Measurements from ENCODE around the gene IBA57.

Gene IBA57

DNA sequence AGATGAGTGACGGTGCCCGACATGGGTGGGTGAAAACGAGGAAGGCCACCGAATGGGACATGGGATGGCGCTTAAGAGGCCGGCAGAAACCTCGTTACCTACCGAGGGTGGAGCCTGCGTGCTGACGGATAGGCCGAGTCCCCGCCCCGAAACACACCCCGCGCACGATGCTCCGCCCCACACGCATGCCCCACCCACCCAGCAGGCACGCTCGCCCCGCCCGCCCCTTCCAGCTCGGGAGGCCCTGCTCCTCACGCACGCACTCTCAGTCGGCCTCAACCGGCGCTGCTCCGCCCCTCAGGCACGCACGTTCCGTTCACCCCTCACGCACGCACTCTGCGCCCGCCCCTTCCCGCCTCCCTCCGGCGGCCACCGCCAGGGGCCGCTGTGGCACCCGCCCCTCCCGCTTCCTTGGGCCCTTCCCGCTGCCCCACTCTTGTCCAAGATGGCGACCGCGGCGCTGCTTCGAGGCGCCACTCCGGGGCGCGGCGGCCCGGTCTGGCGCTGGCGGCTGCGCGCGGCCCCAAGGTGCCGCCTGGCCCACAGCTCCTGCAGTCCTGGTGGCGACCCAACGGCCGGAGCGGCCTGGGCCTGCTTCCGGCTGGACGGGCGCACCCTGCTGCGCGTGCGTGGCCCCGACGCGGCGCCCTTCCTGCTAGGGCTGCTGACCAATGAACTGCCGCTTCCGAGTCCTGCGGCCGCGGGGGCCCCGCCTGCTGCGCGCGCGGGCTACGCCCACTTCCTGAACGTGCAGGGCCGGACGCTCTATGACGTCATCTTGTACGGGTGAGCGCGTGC, at the start of gene IBA57:
IBA57 (plus strand) TSS at position 433 of the 798 bp plus-strand sequence; CDS start at position 446, 13 bp downstream.
- DNase-seq (ENCODE audit: low read depth, low spot score), result peak; percentile 80

DNA sequence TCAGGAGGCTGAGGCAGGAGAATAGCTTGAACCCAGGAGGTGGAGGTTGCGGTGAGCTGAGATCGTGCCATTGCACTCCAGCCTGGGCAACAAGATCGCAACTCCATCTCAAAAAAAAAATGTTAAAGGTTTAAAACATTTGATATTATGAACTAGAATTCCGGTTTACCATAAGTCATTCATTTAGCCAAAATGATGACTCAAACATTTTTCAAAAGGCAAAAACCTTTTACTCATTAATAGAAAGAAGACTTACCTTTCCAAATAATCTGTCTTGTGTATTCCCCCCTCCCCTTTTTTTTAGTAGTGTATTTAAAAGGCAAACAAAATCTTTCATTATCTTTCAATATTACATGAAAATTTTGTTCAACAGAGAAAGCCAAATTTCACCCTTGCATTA, 48.3 kb upstream of the IBA57 start:
- no peak for DNase-seq (ENCODE audit: low read depth, low spot score)

DNA sequence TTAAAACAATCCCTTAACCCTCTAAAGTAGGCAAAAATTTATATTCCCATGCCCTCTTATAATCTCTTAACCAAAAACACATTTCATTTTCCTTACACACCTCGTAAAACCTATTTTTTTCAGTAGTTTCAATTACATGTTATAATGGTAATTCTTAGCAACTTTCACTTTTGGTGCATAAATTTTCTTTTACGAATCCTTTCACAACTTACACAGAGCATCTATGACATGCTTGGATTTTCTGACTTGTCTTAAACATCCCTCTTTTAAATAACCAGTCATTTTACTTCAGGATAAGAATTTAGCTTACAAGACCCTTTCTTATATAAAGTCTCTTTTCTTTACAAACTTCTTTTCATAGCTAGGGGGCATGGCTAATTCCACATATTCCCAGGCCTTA, 47.6 kb upstream of the IBA57 start:
- no peak for DNase-seq (ENCODE audit: low read depth, low spot score)

DNA sequence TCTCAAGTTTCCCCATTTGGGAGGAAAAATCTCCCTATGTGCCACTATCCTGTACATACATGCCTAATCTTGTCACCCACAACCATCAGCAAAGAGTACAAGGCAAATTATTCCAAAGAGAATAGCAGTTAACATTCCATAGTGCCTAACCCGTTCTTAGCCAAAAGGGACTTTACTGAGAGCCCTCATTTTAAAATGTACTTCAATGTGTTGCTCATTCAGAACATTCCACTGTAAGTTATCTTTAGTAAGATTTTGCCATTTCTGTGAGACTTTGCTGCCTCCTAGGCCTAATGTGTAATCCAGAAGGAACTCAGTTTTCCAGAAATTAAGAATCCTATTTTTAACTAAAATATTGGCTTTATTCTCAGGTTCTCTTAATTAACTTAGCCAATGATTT, 45.3 kb upstream of the IBA57 start:
- DNase-seq (ENCODE audit: low read depth, low spot score), result no peak

DNA sequence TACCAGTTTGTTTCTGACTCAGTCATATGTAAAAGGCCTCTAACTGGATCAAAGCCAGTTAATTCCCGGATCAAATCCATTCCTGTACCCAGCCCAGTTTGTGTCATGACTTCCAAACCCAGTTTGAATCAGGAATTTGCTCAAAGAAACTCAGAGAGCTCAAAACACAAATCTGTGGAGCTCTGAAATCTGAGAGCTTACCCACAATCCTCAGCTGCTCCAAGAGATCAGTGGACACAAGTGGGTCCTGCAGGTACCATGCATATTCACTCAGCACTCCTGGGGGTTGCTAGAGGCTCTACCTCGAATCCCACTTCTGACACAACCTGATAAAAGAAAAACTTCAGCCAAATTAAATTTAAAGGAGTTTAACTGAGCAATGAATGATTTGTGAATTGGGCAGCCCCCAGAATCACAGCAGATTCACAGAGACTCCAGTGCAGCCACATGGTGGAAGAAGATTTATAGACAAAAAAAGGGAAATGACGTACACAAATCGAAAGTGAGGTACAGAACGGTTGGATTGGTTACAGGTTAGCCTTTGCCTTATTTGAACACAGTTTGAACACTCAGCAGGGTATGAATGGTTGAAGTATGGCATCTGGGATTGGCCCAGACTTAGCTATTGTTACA, 44.6 kb upstream of the IBA57 start:
- no peak for DNase-seq (ENCODE audit: low read depth, low spot score)

DNA sequence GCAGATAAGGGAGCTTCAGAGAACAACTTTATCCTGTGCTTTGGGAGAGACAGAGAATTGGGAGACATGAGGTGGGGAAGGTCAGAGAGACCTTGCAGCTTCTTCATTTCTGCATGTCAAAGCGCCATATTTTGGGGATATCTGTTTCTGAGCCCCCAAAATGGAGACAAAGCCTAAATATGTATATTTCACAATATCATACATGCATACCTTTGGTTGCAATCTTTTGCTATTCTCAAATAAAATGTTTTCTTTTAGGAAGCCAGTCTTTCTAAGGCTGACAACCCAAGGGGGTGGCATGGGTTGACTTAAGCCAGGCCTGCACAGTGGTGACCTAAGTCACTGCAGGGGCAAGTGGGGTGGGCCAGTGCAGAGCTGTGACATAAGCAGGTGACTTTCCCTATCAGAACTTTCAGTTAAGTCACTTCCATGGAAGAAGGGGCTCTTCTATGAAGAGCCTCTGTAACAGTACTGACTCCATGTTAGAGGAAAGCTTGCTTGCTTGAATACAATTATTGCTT, 42.6 kb upstream of the IBA57 start:
- DNase-seq (ENCODE audit: low read depth, low spot score), result no peak

DNA sequence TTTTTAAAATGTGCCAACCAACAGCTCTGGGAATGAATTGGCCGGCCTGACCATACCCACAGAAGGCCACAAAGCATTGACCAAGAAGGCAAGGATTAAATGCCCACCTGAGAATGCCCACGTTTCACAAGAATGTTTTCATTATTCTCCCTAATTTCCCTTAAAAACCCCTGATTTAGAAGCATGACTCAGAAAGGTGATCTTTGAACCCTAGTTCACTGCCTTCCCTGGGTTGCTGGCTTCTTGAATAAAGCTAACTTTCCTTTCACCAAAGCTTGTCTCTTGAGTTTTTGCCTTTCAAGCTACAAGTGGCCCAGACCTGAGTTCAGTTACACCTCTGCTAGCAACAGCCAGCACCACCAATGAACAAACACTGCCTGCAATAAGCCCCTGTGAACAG, 42.1 kb upstream of the IBA57 start:
- DNase-seq (ENCODE audit: low read depth, low spot score), result no peak

DNA sequence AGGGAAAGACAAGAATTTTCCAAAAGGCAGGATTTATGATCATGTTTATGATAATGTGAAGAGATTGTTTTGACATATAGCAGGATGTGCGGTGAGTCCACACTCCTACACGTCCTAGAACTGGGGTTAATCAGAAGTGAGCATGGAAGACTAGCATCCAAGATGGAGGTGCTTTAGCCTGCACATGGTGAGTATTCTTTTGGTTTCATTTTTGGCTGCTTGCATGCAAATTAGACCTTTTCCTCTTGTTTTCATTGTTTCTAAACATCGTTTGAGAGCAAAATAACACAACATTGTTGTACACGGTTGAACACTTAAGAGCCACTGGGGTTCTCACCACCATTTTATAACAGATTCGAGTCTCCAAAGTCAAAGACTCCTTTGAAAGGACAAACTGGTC, 40.4 kb upstream of the IBA57 start:
- no peak for DNase-seq (ENCODE audit: low read depth, low spot score)

DNA sequence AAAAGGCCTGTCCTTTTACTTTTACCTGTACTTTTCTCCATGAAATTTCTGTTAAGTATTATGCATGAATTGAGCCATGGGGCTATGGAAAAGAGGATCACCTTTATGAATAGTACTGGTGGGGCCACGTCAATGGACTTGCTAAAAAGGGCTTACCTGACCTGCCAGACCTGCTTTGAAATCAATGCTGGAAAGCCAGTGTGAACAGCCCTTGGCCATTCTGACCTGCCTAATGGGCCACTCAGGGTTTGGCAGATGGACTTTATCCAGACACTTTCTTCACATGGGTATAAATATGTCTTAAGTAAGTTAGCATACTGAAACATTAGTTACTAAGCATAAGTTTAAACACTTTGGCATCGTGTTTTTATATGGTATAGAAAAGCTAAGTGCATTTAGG, 33.8 kb upstream of the IBA57 start:
- no peak for DNase-seq (ENCODE audit: low read depth, low spot score)

DNA sequence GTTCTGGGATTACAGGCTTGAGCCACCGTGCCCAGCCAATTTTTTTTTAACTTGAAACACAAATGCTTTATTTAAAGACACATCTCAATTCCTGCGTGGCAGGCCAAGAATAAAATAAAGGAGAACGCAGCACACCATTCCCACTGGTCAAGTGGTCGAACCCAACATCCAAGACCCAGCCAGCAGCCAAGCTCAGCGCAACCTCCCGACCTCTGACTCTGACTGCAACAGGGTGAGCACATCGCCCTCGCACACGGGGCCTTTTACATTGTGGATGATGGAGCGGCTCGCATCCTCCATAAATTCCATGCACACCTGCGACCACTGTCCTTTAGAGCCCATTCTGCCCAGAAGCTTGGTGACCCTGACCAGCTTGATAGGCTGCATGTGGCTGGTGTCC, 31.0 kb upstream of the IBA57 start:
- no peak for DNase-seq (ENCODE audit: low read depth, low spot score)

DNA sequence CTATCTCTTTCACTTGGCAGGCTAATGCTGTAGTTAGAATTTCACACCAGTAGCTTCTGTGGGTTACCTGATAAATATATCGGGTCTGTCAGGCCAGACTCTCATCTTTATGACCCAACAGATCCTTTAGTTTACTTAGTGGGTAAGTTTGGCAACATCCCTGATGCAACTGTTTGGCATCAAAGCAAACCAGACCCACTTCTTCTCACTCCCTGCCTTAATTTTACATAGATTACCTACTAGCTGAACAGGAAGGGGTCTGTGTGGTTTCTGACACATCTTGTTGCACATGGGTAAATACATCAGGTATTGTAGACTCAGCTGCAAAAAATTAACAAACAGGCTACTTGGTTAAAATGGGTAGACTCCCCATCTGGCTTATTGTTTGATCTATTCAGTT, 28.7 kb upstream of the IBA57 start:
- no peak for DNase-seq (ENCODE audit: low read depth, low spot score)

DNA sequence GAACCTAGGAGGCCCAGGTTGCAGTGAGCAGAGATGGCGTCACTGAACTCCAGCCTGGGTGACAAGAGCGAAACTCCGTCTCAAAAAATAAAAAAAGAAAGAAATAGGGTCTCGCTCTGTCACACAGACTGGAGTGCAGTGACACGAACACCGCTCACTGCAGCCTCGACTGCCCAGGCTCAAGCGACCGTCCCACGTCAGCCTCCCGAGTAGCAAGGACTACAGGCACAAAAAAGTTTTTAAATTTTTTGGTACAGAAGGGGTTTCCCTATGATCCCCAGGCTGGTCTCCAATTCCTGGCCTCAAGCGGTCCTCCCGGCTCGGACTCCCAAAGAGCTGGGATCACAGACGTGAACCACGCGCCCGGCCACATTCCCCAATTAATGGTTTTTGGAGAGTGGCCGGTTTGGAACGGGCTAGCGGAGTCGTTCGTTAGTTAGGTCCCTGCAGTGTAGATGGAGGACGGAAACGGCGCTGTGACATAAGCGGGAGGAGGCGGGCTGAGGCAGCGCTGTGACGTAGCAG, 26.1 kb upstream of the IBA57 start:
- no peak for DNase-seq (ENCODE audit: low read depth, low spot score)

DNA sequence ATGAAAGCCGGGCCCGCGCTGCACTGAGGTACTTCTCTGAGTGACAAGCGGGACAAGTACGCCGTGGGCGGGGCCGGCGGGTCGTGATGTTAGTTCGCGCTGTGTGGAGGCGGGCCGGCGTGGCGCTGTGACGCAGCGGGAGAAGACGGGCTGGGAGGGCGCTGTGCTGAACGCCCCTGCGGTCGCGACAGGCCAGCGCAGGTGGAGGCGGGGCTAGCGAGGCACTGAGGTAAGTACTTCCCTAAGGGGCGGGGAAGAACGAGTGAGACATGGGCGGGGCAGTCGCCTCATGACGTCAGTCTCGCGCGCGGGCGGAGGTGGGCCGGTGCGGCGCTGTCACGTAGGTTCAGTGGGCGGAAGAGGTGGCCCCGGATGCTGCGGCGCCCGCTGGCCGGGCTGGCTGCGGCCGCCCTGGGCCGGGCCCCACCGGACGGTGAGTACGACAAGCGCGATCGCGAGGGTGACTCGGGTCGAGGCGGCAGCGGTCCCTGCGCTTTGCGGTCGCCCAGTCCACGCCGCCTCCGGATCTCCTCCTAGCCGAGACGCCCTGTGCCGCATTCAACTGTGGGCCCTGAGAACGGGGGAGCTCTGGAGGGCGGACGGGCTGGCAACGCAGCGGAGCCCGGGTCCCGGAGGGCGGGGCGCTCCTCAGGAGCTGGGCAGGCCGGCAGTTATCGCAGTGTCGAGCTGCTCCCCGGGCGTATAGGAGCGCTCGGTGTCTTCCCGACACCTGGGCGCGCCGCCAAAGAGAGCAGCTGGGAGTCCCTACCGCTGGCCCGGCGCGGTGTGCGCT, 25.5 kb upstream of the IBA57 start, which contains the start of gene GUK1:
GUK1 (plus strand) TSS at position 349 of the 793 bp plus-strand sequence; CDS start at position 373, 24 bp downstream.
- DNase-seq (ENCODE audit: low read depth, low spot score), result peak; percentile 92

DNA sequence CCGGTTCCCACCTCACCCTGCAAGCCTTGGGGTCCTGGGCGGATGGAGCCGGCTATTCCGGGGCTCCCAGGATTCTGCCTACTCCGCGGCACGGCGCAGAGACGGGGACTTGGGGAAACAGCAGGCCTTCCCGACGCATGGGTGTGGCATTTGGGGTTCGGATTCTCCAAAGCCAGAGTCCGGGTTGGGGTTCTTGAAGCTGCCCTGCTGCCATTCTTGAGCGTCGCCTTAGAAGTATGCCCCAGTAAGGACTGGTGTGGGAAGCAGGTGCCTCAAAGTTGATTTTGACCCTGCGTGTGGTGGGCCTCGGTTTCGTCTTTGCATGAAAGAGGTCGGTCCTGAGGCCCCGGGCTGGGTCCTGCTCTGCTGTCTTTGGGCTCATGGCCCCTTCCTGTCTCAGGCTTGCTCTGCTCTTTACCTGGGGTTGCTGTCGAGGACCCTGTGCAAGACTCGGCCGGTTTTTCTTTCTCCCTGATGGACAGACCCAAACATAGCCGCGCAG, 24.8 kb upstream of the IBA57 start:
- DNase-seq (ENCODE audit: low read depth, low spot score), result no peak

DNA sequence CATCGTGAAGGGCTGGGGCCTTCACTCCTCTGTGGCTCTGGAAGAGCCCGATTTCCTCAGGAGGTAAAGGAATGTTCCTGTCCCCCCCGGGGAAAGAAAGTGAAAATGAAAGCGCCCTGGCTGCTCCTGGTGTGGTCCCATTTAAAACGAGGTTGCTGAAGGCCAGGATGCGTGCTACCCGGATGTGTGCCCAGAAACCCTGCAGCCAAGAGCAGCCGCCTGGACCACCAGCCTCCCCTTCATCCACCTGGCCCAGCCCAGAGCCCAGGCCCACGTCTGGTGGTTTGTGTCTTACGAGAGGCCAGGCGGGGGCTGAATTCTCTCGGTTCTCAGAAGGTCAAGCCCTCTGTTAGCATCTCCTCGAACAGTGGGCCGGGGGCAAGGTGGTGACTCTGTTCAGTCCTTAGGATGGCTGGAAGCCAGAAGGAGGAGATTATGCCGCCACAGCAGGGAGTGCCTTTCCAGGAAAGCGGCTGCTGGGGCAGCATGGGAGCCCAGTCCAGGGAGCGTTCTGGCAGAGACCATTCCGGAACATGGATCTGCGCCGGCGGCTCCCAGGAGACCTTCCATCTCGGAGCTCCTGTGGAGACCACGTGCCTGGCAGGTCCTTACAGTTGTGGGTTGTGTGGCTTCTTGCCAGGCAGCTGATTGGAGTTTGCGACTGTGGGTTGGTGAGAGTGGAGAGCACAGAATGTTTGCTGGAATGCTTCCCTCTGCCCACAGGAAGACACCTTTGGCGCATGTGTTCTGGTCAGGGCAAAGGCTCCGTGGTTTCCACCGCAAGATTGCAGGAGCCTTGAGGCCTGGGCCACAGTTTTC, 24.2 kb upstream of the IBA57 start:
- DNase-seq (ENCODE audit: low read depth, low spot score), result no peak

DNA sequence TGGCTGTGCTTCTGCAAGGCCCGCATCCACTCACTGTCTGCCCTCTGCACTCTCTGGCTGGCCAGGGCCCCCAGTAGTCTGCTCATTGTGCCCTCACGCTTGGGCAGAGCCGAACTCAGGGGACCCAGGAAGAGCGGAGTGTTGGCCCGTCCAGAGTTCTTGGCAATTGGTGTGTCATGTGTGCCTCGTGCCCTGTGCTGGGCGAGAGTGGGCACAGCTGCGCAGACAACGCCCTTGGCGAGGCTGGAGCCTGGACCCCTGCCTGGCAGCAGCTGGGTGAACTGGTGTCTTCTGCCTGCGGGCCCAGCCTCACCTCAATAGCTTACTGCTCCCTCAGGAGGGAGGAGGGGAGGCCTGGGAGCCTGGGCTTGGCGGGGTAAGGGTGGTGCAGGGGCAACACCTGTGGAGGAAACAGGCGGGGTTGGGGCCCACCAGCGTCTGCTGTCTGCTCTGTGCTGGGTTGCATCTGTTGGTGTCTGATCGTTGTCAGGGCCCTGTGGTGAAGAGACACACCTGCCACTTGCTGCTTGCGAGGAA, 23.4 kb upstream of the IBA57 start:
- DNase-seq (ENCODE audit: low read depth, low spot score), result no peak

DNA sequence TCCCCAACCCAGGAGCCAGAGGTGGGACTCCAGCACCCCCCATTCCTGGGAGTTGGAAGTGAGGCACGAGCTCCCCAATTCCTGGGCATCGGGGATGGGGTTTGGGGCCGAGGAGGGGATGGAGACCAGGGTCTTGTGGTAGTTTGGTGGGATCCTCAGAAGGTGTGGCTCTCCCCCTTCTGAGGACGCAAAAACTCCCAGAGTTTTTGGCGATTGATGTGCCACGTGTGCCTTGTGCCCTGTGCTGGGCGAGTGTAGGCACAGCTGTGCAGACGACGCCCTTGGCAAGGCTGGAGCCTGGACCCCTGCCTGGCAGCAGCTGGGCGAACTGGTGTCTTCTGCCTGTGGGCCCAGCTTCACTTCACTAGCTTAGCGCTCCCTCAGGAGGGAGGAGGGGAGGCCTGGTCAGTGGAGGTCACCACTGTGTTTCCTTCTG, 22.9 kb upstream of the IBA57 start:
- no peak for DNase-seq (ENCODE audit: low read depth, low spot score)

DNA sequence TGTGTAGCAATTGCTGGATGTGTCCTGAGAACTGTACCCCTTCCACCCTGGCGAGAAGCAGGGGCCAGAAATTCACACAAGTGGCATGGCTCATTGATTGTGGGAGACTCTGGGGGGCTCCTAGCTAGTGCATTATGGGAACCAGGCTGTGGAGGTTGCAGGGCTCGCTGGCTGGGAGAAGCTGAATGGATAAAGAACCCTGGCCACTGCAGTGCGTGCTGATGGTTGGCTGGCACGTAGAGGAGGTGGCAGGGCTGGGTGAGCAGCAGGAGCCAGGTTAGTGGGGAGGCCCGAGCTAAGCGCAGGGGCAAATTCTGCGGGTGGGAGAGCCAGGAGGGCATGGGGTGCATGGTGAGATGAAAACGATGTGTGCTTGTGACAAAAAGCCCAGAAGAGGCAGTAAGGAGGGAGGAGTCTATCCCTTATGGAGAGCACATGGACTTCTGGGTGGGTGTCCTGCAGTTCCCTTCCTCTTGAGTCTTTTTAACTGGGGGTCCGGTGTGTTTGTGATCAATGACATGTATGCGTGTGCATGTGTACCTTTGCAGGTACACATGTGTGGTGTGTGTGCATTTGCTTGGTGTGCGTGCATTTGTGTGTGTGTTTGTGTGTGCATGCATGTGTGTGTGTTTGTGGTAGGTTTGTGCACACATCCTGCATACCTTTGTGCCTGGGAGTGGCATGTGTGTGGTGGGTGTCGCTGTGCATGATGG, 22.0 kb upstream of the IBA57 start:
- no peak for DNase-seq (ENCODE audit: low read depth, low spot score)

DNA sequence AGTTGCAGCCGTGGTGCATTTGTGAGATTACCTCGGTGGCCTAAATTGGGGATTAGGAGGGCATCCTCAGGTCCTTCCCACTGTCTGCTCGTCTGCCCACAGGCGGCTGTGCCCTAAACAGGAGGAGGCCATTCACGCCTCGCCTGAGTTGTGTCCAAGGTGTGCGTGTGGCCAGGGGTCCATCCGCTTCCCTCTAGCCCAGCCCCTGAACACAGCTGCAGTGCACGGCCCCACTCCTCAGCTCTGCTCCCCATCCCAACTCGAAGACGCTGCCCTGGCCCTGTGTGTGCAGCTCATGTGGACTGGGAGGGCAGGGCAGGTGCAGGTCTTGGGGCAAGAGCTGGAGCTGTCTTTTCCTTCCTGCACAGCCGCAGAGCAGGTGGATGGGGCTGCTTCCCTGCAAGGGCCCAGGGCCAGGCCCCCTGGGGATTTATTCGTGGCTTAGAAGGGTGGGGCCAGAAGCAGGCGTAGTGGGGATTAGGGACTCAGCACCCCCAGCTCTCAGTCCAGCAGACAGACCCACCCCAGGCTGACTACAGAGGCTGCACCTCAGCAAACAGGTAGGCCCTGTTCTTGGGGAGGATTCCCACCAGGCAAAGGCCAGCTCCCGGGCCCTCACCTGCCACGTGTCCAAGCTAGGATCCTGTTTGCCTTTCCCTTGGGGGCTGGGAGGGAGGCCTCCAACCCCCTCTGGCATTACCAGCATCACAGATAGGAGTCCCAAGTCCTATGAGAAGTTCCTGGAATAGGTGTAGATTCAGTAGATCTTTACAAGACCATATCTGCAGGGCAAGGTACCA, 21.2 kb upstream of the IBA57 start:
- DNase-seq (ENCODE audit: low read depth, low spot score), result no peak
